Retinal pigment epithelial cell (primary cell): ENCODE measurements around the gene ATRIP.

Experiments used
- DNase-seq: peaks from one replicate; pipeline ENCODE4 v3.0.0-alpha.2; 2010; ENCODE audit warnings: low read depth
- H3K4me3 ChIP-seq: 2 replicates; pipeline ENCODE4 v1.5.1; 2011; ENCODE audit warnings: mild to moderate bottlenecking, low read length, control low read depth, moderate library complexity
- TF ChIP-seq, protein P1 (sequence below): conservative IDR thresholded peaks from 2 replicates; pipeline ENCODE4 v1.5.1; 2011; ENCODE audit warnings: low read depth, low read length, control low read depth, inconsistent platforms

The ATRIP gene

DNA sequence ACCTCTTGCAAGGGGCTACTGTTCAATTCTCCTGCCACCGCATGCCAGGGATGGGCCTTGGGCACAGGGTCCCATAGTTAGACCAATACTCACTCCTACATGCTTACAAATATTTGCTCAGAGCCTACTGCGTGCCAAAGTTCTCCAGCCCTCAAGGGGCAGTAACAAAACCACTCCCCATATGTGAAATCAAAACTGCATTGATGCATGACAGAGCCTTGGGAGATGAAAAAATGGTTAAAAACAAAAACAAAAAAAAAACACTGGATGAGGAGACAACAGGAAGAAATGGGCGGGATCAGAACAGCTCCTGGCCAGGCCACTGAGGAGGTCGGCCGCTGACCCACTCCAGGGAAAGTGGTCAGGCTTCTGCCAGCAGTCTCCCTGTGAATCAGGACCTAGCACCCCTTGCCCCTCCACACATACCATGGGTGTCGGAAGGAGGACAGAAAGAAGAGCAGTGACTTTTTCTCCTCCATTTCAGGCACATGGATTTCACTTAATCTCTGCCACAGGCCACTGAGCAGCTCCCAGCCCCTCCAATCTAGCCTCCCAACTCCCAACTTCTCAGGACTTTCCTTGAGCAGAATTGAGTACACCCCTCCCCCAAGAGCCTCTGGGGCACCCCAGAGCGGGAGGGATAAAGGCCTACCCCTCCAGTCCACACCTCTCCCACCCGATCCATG is 19.4 kb upstream of the ATRIP start:
- H3K4me3 ChIP-seq: peak overlapping the region; percentile 69
- no peak for DNase-seq
- TF ChIP-seq, protein P1, sequence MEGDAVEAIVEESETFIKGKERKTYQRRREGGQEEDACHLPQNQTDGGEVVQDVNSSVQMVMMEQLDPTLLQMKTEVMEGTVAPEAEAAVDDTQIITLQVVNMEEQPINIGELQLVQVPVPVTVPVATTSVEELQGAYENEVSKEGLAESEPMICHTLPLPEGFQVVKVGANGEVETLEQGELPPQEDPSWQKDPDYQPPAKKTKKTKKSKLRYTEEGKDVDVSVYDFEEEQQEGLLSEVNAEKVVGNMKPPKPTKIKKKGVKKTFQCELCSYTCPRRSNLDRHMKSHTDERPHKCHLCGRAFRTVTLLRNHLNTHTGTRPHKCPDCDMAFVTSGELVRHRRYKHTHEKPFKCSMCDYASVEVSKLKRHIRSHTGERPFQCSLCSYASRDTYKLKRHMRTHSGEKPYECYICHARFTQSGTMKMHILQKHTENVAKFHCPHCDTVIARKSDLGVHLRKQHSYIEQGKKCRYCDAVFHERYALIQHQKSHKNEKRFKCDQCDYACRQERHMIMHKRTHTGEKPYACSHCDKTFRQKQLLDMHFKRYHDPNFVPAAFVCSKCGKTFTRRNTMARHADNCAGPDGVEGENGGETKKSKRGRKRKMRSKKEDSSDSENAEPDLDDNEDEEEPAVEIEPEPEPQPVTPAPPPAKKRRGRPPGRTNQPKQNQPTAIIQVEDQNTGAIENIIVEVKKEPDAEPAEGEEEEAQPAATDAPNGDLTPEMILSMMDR: no peak

- DNase-seq: no peak
- peak overlapping the region; percentile 69 for H3K4me3 ChIP-seq
- TF ChIP-seq, protein P1: no peak
Measured at GRCh38 chr3:48427630-48427962, 18.9 kb upstream of the ATRIP start.

GRCh38 chr3:48428088-48428571 is 18.4 kb upstream of the ATRIP start:
- peak overlapping the region; percentile 69 for H3K4me3 ChIP-seq
- TF ChIP-seq, protein P1: no peak
- no peak for DNase-seq

DNA sequence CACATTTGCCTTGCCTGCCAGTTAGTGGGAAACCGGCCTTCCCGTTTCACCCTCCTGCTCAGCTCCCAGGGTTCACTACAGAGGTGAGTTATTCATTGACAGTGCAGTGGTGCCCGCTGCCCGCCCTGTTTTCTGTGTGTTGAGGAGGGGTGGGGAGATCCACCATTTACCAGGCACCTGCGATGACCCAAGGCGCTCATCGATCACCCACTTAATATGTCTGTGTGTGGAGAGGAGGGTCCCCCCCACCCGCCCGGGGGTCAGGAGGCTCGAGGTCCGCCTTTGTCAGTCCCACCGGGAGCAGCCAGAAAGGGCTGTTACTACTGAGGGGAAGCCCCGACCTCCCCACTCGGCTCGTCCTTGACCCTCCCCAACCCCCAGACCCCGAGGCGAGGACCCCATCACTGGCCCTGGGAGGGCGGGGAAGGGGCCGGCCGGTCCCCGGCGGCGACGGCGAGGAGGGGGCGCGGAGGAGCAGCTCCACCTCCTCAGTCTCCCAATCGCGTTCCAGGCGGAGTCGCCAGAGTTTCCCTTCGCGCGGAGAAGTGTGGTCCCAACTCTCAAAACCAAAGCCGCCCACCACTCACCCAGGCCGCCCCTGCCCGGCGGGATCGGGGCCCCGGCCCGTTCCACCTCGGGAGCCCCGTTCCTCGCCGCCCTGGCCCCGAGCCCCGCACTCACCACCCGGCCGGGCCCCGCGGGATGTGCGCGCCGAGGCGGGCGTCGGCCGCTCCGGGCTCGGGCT is 17.8 kb upstream of the ATRIP start:
- peak overlapping the region; percentile 69 for H3K4me3 ChIP-seq
- TF ChIP-seq, protein P1: no peak
- DNase-seq: no peak

DNA sequence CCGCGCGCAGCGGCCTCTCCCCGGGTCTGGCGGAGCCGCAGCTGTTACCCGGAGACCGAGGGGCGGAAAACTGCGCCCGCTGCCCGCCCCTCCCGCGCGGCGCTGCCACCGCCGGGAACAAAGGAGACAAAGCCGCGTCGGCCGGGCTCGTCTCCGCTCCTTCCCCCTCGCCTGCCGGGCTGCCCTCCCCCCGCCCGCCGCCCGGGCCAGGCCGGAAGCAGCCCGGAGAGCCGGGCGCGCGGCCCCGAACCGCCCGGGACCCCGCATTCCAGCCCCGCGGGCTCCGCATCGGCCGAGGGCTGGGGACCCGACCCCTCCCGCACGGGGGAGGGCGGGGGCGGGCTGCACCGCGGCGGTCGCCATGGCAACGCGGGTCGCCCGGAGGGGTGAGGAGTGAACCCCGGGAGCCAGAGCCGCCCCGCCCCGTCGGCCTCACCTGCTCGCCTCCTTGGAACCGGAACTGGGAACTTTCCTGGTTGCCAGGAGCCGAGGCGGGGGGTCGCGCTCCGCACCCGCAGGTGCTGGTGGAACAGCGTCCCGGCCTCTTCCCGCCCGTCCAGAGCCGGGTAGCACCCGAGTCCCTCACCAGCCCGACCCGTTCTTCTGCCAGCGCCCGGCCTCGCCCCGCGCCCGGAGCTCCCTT is 17.1 kb upstream of the ATRIP start:
- peak overlapping the region; percentile 69 for H3K4me3 ChIP-seq
- TF ChIP-seq, protein P1: no peak

DNA sequence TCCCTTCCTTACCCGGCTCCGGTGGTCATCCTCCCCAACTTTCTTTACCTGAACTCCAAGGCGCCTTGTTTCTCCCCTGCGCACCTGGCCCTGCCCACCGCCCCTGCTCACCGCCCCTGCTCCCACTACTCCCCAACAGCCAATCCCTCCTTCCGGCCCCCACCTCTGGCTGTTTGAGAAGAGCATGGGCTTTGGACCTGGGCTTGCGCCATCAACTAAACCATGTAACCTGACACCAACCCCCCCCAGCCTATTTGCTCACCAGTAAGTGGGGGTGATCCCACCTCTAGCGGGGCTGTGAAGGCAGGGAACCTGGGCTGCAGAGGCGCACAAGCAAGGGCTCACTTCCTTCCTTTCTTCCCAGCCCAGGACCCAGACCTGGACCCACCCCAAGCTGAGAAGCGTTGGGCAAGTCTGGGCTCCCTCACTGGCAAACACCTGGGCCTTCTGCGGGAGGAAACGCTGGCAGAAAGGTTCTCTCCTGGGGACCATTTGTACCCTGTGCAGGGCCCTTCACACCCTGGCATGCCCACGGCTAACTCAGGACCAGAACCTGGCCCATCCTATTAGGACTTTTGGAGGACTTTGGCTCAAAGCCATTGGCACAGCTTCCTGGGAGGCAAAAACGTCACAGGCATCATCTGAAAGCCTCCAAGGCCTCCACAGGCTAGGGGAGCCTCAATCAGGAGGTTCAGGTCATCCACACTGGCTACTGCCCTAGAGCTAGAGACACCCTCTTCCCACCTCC is 16.4 kb upstream of the ATRIP start, which contains the start of gene PLXNB1:
TSS of gene PLXNB1 (minus strand) at position 127 of the 748 bp plus-strand sequence. CDS start 5,475 bp downstream, outside the sequence.
- DNase-seq: peak; percentile 81

More for the DNA sequence above, 17.1 kb upstream of the ATRIP start:
- no peak for DNase-seq

More for the DNA sequence above, 16.4 kb upstream of the ATRIP start, which contains the start of gene PLXNB1:
- peak within 1 kb of the TSS; percentile 69 for H3K4me3 ChIP-seq
- TF ChIP-seq, protein P1: no peak
